Activated CD4-positive, alpha-beta T cell treated with anti-CD3 and anti-CD28 coated beads, Interleukin-2, amount 10 ng/mL, durations not matched to agents 7 days and 5 days (primary cell): ENCODE results near the gene TRIM27. TPM values are rescaled to one million over a fixed set of nuclear protein-coding genes. Genes with fewer than 3 reads are reported as not detected.
"Not testable (repeated sequence)": the region's sequence is repeated elsewhere in the genome, so short reads cannot be mapped to it uniquely, and the experiment has no call there.

ENCODE experiments used
- CTCF ChIA-PET: fragments of 350-600 bp; sonication (Branson Sonifier 250); formaldehyde crosslinking; loops from one replicate; lab custom pipeline; 2021; ENCODE audit warnings: antibody characterized with exemption; lab: Charles Lee
- POLR2A ChIA-PET: fragments of 350-600 bp; sonication (Branson Sonifier 250); formaldehyde crosslinking; loops from one replicate; lab custom pipeline; 2021; ENCODE audit warnings: antibody characterized with exemption; lab: Charles Lee
- DNase-seq: peaks from one replicate; pipeline ENCODE4 v3.0.0-alpha.2; 2020
- H3K27ac Mint-ChIP-seq: one replicate; pipeline ENCODE4 v1.8.0; 2021; ENCODE audit warnings: mild to moderate bottlenecking, moderate library complexity, mixed read lengths
- H3K27me3 Mint-ChIP-seq: one replicate; pipeline ENCODE4 v1.8.0; 2021; ENCODE audit warnings: mixed read lengths
- H3K36me3 Mint-ChIP-seq: one replicate; pipeline ENCODE4 v1.8.0; 2021; ENCODE audit warnings: low read depth, mixed read lengths
- H3K4me1 Mint-ChIP-seq: one replicate; pipeline ENCODE4 v1.8.0; 2021; ENCODE audit warnings: mixed read lengths
- H3K4me3 Mint-ChIP-seq: one replicate; pipeline ENCODE4 v1.8.0; 2021; ENCODE audit warnings: mild to moderate bottlenecking, moderate library complexity, mixed read lengths
- H3K9me3 Mint-ChIP-seq: one replicate; pipeline ENCODE4 v1.8.0; 2021; ENCODE audit warnings: mixed read lengths
- total RNA-seq, 2 experiments: library from RNA; stranded (reverse); gene quantifications; one replicate each; pipeline ENCODE4 v1.2.3, GENCODE V29; 2021

The TRIM27 gene
- total RNA-seq, 2 experiments from 2014 or later, result 63.1 to 66.6 TPM

- peaks cover 21% of the 10 kb centered on the region for H3K36me3 Mint-ChIP-seq
- H3K27me3 Mint-ChIP-seq, result peaks cover 3% of the 10 kb centered on the region
- ChIA-PET POLR2A (interaction anchor here (0.6 to 2.0 kb wide), 2 partner anchors 9 to 20 kb away, joined by 3 to 9 read pairs; no protein-coding TSS in a partner anchor), CTCF (interaction anchor here (0.9 to 2.3 kb wide), 5 partner anchors 9 to 49 kb away, joined by 3 to 13 read pairs (median 5); no protein-coding TSS in a partner anchor)
- no peak for DNase-seq
- H3K4me3 Mint-ChIP-seq, result no peak overlapping the region
- H3K27ac Mint-ChIP-seq, result peak overlapping the region; percentile 72
- H3K4me1 Mint-ChIP-seq, result peaks cover 38% of the 10 kb centered on the region
- peaks cover 13% of the 10 kb centered on the region for H3K9me3 Mint-ChIP-seq
Observed at GRCh38 chr6:28886079-28886439, 37.7 kb downstream of the TRIM27 start.

GRCh38 chr6:28884423-28885131, 39.2 kb downstream of the TRIM27 start:
- H3K36me3 Mint-ChIP-seq, result peaks cover 24% of the 10 kb centered on the region
- POLR2A ChIA-PET, result interaction anchor here (0.8 to 2.0 kb wide), 6 partner anchors 11 to 1077 kb away, joined by 3 to 9 read pairs (median 4); a partner anchor contains a TSS
- H3K4me1 Mint-ChIP-seq, result peaks cover 44% of the 10 kb centered on the region
- CTCF ChIA-PET, result interaction anchor here (0.6 to 2.3 kb wide), 11 partner anchors 8 to 1187 kb away, joined by 3 to 13 read pairs (median 4); no protein-coding TSS in a partner anchor
- peak overlapping the region; percentile 88 for H3K27ac Mint-ChIP-seq
- H3K27me3 Mint-ChIP-seq, result peaks cover 11% of the 10 kb centered on the region
- peaks cover 16% of the 10 kb centered on the region for H3K9me3 Mint-ChIP-seq
- DNase-seq, result peak; percentile 87
- H3K4me3 Mint-ChIP-seq, result peak overlapping the region; percentile 57

- H3K36me3 Mint-ChIP-seq, result peaks cover 23% of the 10 kb centered on the region
- peaks cover 26% of the 10 kb centered on the region for H3K27me3 Mint-ChIP-seq
- peaks cover 14% of the 10 kb centered on the region for H3K9me3 Mint-ChIP-seq
- CTCF ChIA-PET, result interaction anchor here (1.1 to 1.7 kb wide), 4 partner anchors 13 to 42 kb away, joined by 3 to 5 read pairs (median 4); no protein-coding TSS in a partner anchor
- DNase-seq, result peak; percentile 36
- peaks cover 44% of the 10 kb centered on the region for H3K4me1 Mint-ChIP-seq
- peak overlapping the region; percentile 59 for H3K4me3 Mint-ChIP-seq
- POLR2A ChIA-PET, result no interaction called here
- peak overlapping the region; percentile 50 for H3K27ac Mint-ChIP-seq
Observed at GRCh38 chr6:28880894-28881780, 42.6 kb downstream of the TRIM27 start.

GRCh38 chr6:28880519-28880893, 43.3 kb downstream of the TRIM27 start:
- Mint-ChIP-seq H3K36me3 (peaks cover 17% of the 10 kb centered on the region), H3K27ac (no peak overlapping the region), H3K4me3 (peak overlapping the region; percentile 59), H3K27me3 (peaks cover 26% of the 10 kb centered on the region), H3K4me1 (peaks cover 38% of the 10 kb centered on the region), H3K9me3 (peaks cover 8% of the 10 kb centered on the region)
- ChIA-PET POLR2A (no interaction called here), CTCF (interaction anchor here (1.2 to 1.7 kb wide), 2 partner anchors 14 kb away, joined by 3 to 5 read pairs; no protein-coding TSS in a partner anchor)
- no peak for DNase-seq

GRCh38 chr6:28876710-28877109, 47.1 kb downstream of the TRIM27 start:
- POLR2A ChIA-PET, result no interaction called here
- H3K27me3 Mint-ChIP-seq, result peaks cover 26% of the 10 kb centered on the region
- no peak overlapping the region for H3K4me3 Mint-ChIP-seq

GRCh38 chr6:28875191-28875747, 48.5 kb downstream of the TRIM27 start:
- no peak overlapping the region for H3K4me3 Mint-ChIP-seq
- DNase-seq, result no peak
- H3K36me3 Mint-ChIP-seq, result no peaks in the 10 kb centered on the region
- no peak overlapping the region for H3K27ac Mint-ChIP-seq
- H3K9me3 Mint-ChIP-seq, result peaks cover 2% of the 10 kb centered on the region
- H3K4me1 Mint-ChIP-seq, result peaks cover 2% of the 10 kb centered on the region
- ChIA-PET POLR2A (no interaction called here), CTCF (interaction anchor here (1.2 to 2.4 kb wide), 3 partner anchors 10 to 38 kb away, joined by 3 to 13 read pairs (median 3); no protein-coding TSS in a partner anchor)
- H3K27me3 Mint-ChIP-seq, result peaks cover 17% of the 10 kb centered on the region

More at GRCh38 chr6:28876710-28877109, 47.1 kb downstream of the TRIM27 start:
- Mint-ChIP-seq H3K9me3 (peaks cover 5% of the 10 kb centered on the region), H3K4me1 (peaks cover 13% of the 10 kb centered on the region), H3K36me3 (peaks cover 5% of the 10 kb centered on the region), H3K27ac (no peak overlapping the region)
- DNase-seq, result no peak
- CTCF ChIA-PET, result interaction anchor here (1.1 to 1.3 kb wide), 2 partner anchors 9 kb away, joined by 3 to 5 read pairs; no protein-coding TSS in a partner anchor

- CTCF ChIA-PET, H3K9me3 Mint-ChIP-seq, DNase-seq, H3K36me3 Mint-ChIP-seq, H3K27me3 Mint-ChIP-seq, H3K4me3 Mint-ChIP-seq, H3K27ac Mint-ChIP-seq, POLR2A ChIA-PET: not testable (repeated sequence)
- peaks cover 10% of the 10 kb centered on the region for H3K4me1 Mint-ChIP-seq
Observed at GRCh38 chr6:28872157-28872817, 51.5 kb downstream of the TRIM27 start.

- ChIA-PET POLR2A (no interaction called here), CTCF (no interaction called here)
- Mint-ChIP-seq H3K9me3 (peaks cover 2% of the 10 kb centered on the region), H3K4me3 (no peak overlapping the region), H3K36me3 (no peaks in the 10 kb centered on the region), H3K27me3 (no peaks in the 10 kb centered on the region), H3K4me1 (peaks cover 12% of the 10 kb centered on the region), H3K27ac (no peak overlapping the region)
- no peak for DNase-seq
Observed at GRCh38 chr6:28871335-28872156, 52.2 kb downstream of the TRIM27 start.

GRCh38 chr6:28868873-28869272, 54.9 kb downstream of the TRIM27 start:
- peaks cover 11% of the 10 kb centered on the region for H3K9me3 Mint-ChIP-seq
- H3K27ac Mint-ChIP-seq, result no peak overlapping the region
- no peaks in the 10 kb centered on the region for H3K27me3 Mint-ChIP-seq
- H3K4me3 Mint-ChIP-seq, result no peak overlapping the region
- ChIA-PET CTCF (interaction anchor here (1.2 to 1.3 kb wide), 2 partner anchors 15 to 53 kb away, joined by 3 to 6 read pairs; no protein-coding TSS in a partner anchor), POLR2A (no interaction called here)
- peaks cover 34% of the 10 kb centered on the region for H3K4me1 Mint-ChIP-seq
- H3K36me3 Mint-ChIP-seq, result peaks cover 10% of the 10 kb centered on the region
- DNase-seq, result no peak

GRCh38 chr6:28867086-28867409, 56.7 kb downstream of the TRIM27 start:
- H3K4me3 Mint-ChIP-seq, result peak overlapping the region; percentile 77
- H3K4me1 Mint-ChIP-seq, result peaks cover 46% of the 10 kb centered on the region
- DNase-seq, result no peak
- ChIA-PET CTCF (interaction anchor here (1.2 to 1.9 kb wide), 2 partner anchors 10 to 18 kb away, joined by 3 to 5 read pairs; no protein-coding TSS in a partner anchor), POLR2A (interaction anchor here (0.6 to 1.0 kb wide), 2 partner anchors 17 to 1029 kb away, joined by 3 read pairs; a partner anchor contains a TSS)
- peaks cover 10% of the 10 kb centered on the region for H3K36me3 Mint-ChIP-seq
- peaks cover 3% of the 10 kb centered on the region for H3K27me3 Mint-ChIP-seq
- H3K9me3 Mint-ChIP-seq, result peaks cover 11% of the 10 kb centered on the region
- peak overlapping the region; percentile 91 for H3K27ac Mint-ChIP-seq
